Smooth muscle cell of the pulmonary artery (primary cell): ENCODE results near the gene KMT5C. TPM values are rescaled to one million over a fixed set of nuclear protein-coding genes. Genes with fewer than 3 reads are reported as not detected.

Source experiments
- total RNA-seq: library from RNA; depleted of rRNA; stranded (reverse); fragments of >200 nt; gene quantifications from 2 replicates; pipeline ENCODE4 v1.2.3, GENCODE V29; 2014

KMT5C gene
- total RNA-seq, result 5.0 and 7.8 TPM in 2 replicates

GRCh38 chr19:55339105-55339888, at the start of gene KMT5C:
TSS of gene KMT5C (plus strand) at chr19:55339876. CDS start at chr19:55341937, 2,061 bp downstream.

GRCh38 chr19:55325172-55325571, 14.5 kb upstream of the KMT5C start, which contains the start of gene TMEM150B:
TSS of gene TMEM150B (minus strand) at chr19:55325341. CDS start at chr19:55321036, 4,305 bp downstream.

GRCh38 chr19:55354698-55355212, 15.1 kb downstream of the KMT5C start, which contains the start of gene COX6B2:
TSS of gene COX6B2 (minus strand) at chr19:55354719. CDS start at chr19:55354521, 198 bp downstream.

GRCh38 chr19:55362990-55363716, 23.5 kb downstream of the KMT5C start, which contains the start of gene GARIN5B:
TSS of gene GARIN5B (minus strand) at chr19:55363260. CDS start at chr19:55363066, 194 bp downstream.

GRCh38 chr19:55370305-55370988, 30.8 kb downstream of the KMT5C start, which contains the start of gene IL11:
TSS of gene IL11 (minus strand) at chr19:55370463. CDS start at chr19:55370310, 153 bp downstream.

DNA sequence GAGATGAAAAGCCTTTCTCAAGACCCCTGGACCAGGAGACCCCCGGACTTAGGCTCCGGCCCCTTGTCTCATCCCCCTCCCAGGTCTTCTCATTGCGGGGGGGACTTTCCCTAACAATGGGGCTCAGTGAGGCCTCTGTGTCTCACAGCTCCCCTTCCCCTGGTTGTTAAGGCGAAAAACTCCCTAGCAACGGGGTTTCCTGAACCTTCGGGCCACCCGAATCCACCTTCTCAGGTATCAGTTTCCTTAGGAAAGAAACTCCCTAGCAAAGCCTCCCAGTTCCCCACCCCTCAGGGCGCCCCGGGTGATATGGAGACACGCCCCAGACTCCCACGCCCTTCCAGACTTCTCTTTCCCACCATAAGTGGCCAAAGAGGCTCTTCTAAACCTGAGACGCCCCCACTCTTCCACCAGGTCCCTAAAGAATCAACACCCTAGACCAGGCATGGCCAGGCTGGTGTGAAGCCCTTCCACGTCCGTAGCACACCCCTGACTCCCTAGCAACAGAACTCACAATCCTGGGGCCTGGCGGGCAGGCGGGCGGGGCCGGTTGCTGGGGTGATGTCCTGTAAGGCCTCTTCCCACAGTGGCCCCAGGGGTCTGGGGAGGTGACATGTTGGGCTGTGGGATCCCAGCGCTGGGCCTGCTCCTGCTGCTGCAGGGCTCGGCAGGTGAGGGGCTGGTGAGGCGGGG, 36.7 kb downstream of the KMT5C start, which contains the start of gene TMEM190:
Gene TMEM190, plus strand, starts transcription at position 586 of the 693 bp plus-strand sequence. Its CDS starts 28 bp downstream, at position 614.

GRCh38 chr19:55384131-55384919, 44.6 kb downstream of the KMT5C start, which contains the start of gene TMEM238:
TSS of gene TMEM238 (minus strand) at chr19:55384292. CDS start at chr19:55384259, 33 bp downstream.

DNA sequence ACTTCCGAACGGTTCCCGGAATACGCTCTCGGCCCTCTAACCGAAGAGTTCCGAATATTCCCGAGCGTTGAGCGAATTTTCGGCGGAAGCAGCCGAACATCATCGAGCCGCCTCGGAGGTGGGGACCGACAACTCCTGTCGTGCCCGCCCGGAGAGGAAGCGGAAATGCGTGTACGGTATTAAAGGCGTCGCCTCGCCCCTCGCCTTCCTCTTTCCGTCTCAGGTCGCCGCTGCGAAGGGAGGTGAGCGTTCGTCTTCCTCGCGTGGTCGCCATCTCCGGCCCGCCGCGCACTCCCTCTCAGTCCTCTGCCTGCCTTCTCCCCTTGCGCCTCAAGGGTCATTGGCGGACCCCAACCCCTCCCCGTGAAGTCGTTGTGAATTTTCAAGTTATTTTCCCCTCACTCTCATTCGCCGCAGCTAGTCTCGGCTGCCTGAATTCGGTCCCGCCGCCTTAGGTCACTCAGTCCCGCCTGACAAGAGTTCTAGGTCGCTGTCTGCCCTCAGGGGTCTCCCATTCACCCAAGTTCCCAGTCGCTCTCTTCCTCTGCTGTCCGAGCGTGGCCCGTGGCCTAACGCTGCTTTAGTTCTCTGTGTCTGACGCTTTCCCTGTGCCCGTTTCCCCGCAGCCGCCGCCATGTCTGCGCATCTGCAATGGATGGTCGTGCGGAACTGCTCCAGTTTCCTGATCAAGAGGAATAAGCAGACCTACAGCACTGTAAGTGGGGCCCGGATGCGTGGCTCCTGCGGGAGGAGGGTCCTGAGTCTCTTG, 46.2 kb downstream of the KMT5C start, which contains the start of gene RPL28:
Gene RPL28, plus strand, starts transcription at position 209 of the 769 bp plus-strand sequence. Its CDS starts 426 bp downstream, at position 635.

Other genes starting within 250 kb of the KMT5C start
- gene PPP1R12C, start 222.2 kb upstream of the KMT5C start, total RNA-seq, result 34.5 and 56.5 TPM in 2 replicates
- gene TNNT1, start 190.7 kb upstream of the KMT5C start, total RNA-seq, result 1.1 and 2.4 TPM in 2 replicates
- not detected in 2 replicates for gene TNNI3, start 182.1 kb upstream of the KMT5C start, total RNA-seq
- gene DNAAF3, start 173.3 kb upstream of the KMT5C start, total RNA-seq, result 0.07 and 0.10 TPM in 2 replicates
- gene SYT5, start 159.6 kb upstream of the KMT5C start, total RNA-seq, result 0.13 TPM in 1 of 2 replicates, not detected in the other
- gene PTPRH, start 130.4 kb upstream of the KMT5C start, total RNA-seq, result 1.9 and 5.7 TPM in 2 replicates
- 2.3 and 2.8 TPM in 2 replicates for gene TMEM86B, start 111.1 kb upstream of the KMT5C start, total RNA-seq
- gene PPP6R1, start 80.9 kb upstream of the KMT5C start, total RNA-seq, result 45.7 and 65.7 TPM in 2 replicates
- gene HSPBP1, start 59.8 kb upstream of the KMT5C start, total RNA-seq, result 21.6 and 27.4 TPM in 2 replicates
- 10.8 and 10.9 TPM in 2 replicates for gene BRSK1, start 55.9 kb upstream of the KMT5C start, total RNA-seq
- not detected in 2 replicates for gene TMEM150B, start 14.5 kb upstream of the KMT5C start, total RNA-seq
- gene COX6B2, start 14.8 kb downstream of the KMT5C start, total RNA-seq, result not detected in 2 replicates
- gene GARIN5B, start 23.4 kb downstream of the KMT5C start, total RNA-seq, result 0.10 TPM in 1 of 2 replicates, not detected in the other
- gene IL11, start 30.6 kb downstream of the KMT5C start, total RNA-seq, result 4.1 and 13.9 TPM in 2 replicates
- gene TMEM190, start 37.0 kb downstream of the KMT5C start, total RNA-seq, result not detected in 2 replicates
- gene TMEM238, start 44.4 kb downstream of the KMT5C start, total RNA-seq, result 0.23 and 0.39 TPM in 2 replicates
- 184 and 218 TPM in 2 replicates for gene RPL28, start 46.1 kb downstream of the KMT5C start, total RNA-seq
- gene UBE2S, start 67.9 kb downstream of the KMT5C start, total RNA-seq, result 66.7 and 71.0 TPM in 2 replicates
- not detected in 2 replicates for gene SHISA7, start 103.4 kb downstream of the KMT5C start, total RNA-seq
- gene ISOC2, start 121.8 kb downstream of the KMT5C start, total RNA-seq, result 36.7 and 40.1 TPM in 2 replicates
- not detected in 2 replicates for gene C19orf85, start 124.9 kb downstream of the KMT5C start, total RNA-seq
- 1.2 and 2.7 TPM in 2 replicates for gene ZNF628, start 136.7 kb downstream of the KMT5C start, total RNA-seq
- 13.7 and 20.4 TPM in 2 replicates for gene NAT14, start 145.3 kb downstream of the KMT5C start, total RNA-seq
- 39.3 and 40.5 TPM in 2 replicates for gene SSC5D, start 148.6 kb downstream of the KMT5C start, total RNA-seq
- gene SBK2, start 197.3 kb downstream of the KMT5C start, total RNA-seq, result 0.13 TPM in 1 of 2 replicates, not detected in the other
- 0.07 TPM in 2 replicates for gene SBK3, start 205.7 kb downstream of the KMT5C start, total RNA-seq
- 4.1 and 9.1 TPM in 2 replicates for gene ZNF579, start 241.0 kb downstream of the KMT5C start, total RNA-seq